ENCODE data around the gene TP53INP2. TPM values are rescaled to one million over a fixed set of nuclear protein-coding genes. Genes with fewer than 3 reads are reported as not detected.

TP53INP2 gene
- total and polyA plus RNA-seq, 9 of the 15 experiments (the other 6 are each of a cell fraction or from before 2014, with no cell fraction given): 0.43 to 5.0 (median 1.3) TPM

GRCh38 chr20:34689486-34689885, 14.7 kb upstream of the TP53INP2 start (continued):
- no peak for TF ChIP-seq ZNF778 (CRISPR knock-in tag; IDR thresholded peaks at IDR 0.05)
- TF ChIP-seq ZBTB34 (CRISPR knock-in tag; IDR thresholded peaks at IDR 0.05): no peak
- TF ChIP-seq ZZZ3 (IDR thresholded peaks at IDR 0.05): no peak
- TF ChIP-seq POLR2AphosphoS5 (IDR thresholded peaks at IDR 0.05; ENCODE audit: control insufficient read depth, insufficient read depth, low read depth, low read length): no peak
- no peak for TF ChIP-seq HCFC1 (IDR thresholded peaks at IDR 0.05; ENCODE audit: low read depth, low read length)
- TF ChIP-seq ZBTB11 (CRISPR knock-in tag; IDR thresholded peaks at IDR 0.05): no peak
- TF ChIP-seq CBFA2T2 (conservative IDR thresholded peaks at IDR 0.05): no peak
- TF ChIP-seq COPS2 (conservative IDR thresholded peaks at IDR 0.05): no peak
- TF ChIP-seq ZBTB26 (CRISPR knock-in tag; IDR thresholded peaks at IDR 0.05): no peak
- TF ChIP-seq EWSR1 (IDR thresholded peaks at IDR 0.05; ENCODE audit: borderline replicate concordance, low read depth, partially characterized antibody): no peak
